AG10803 (cell line): ENCODE measurements around the gene MVB12A.

Experiments used
- DNase-seq: peaks from one replicate; pipeline ENCODE4 v3.0.0; 2010; ENCODE audit warnings: low read depth
- H3K4me3 ChIP-seq: 2 replicates; pipeline ENCODE4 v1.5.1; 2011; ENCODE audit warnings: mild to moderate bottlenecking, low read length, control low read depth
- CTCF ChIP-seq: conservative IDR thresholded peaks from 2 replicates; pipeline ENCODE4 v1.5.1; 2011; ENCODE audit warnings: mild to moderate bottlenecking, low read length, control low read depth, inconsistent platforms

Gene MVB12A

GRCh38 chr19:17405250-17406045, 14.4 kb upstream of the MVB12A start, which contains the start of gene BST2:
Gene BST2, minus strand, starts transcription at chr19:17405630. Its CDS starts 55 bp downstream, at chr19:17405575.
- no peak for TF ChIP-seq CTCF
- peak; percentile 72 for DNase-seq
- H3K4me3 ChIP-seq: peak within 1 kb of the TSS; percentile 49

- H3K4me3 ChIP-seq: no peak overlapping the region
- no peak for TF ChIP-seq CTCF
- DNase-seq: peak; percentile 36
Measured at GRCh38 chr19:17406046-17406886, 13.6 kb upstream of the MVB12A start.

GRCh38 chr19:17406887-17407196, 13.0 kb upstream of the MVB12A start:
- no peak overlapping the region for H3K4me3 ChIP-seq
- DNase-seq: no peak
- no peak for TF ChIP-seq CTCF

- peak; percentile 37 for DNase-seq
- no peak overlapping the region for H3K4me3 ChIP-seq
- TF ChIP-seq CTCF: no peak
Measured at GRCh38 chr19:17409990-17410389, 9.9 kb upstream of the MVB12A start.

- DNase-seq: no peak
- no peak overlapping the region for H3K4me3 ChIP-seq
- no peak for TF ChIP-seq CTCF
Measured at GRCh38 chr19:17411801-17412200, 8.0 kb upstream of the MVB12A start.

GRCh38 chr19:17414097-17414496, 5.8 kb upstream of the MVB12A start:
- TF ChIP-seq CTCF: no peak
- DNase-seq: no peak
- no peak overlapping the region for H3K4me3 ChIP-seq
